Spleen (tissue), 11 donors: ENCODE data around the gene BTRC. TPM values are rescaled to one million over a fixed set of nuclear protein-coding genes. Genes with fewer than 3 reads are reported as not detected.
A peak's percentile ranks its signal among the peaks of the same experiment; 100 is the strongest.
"Not testable (repeated sequence)": the region's sequence is repeated elsewhere in the genome, so short reads cannot be mapped to it uniquely, and the experiment has no call there.

Source experiments
- DNase-seq: peaks from one replicate; pipeline ENCODE4 v3.0.0-alpha.2; 2020
- H3K27ac ChIP-seq, 8 donors: fragments of 200-600 bp; sonication (generic) in 7 of 8; 1 replicate in 4 of 8; 2 replicates in 4 of 8; pipeline versions ENCODE4 v1.5.0 to v1.8.0; 2016 to 2021; ENCODE audit warnings: inconsistent platforms in 4 of 8, mild to moderate bottlenecking in 4 of 8, moderate library complexity in 1 of 8
- H3K27me3 ChIP-seq, 7 donors: fragments of 200-600 bp; sonication (generic) in 6 of 7; replicated peaks in 1 of 7; 1 replicate in 4 of 7; 2 replicates in 3 of 7; pipeline versions ENCODE4 v1.5.0 to v1.8.0; 2016 to 2021; ENCODE audit warnings: inconsistent platforms in 3 of 7, mild to moderate bottlenecking in 1 of 7
- H3K36me3 ChIP-seq, 6 donors: fragments of 200-600 bp; sonication (generic) in 5 of 6; 1 replicate in 4 of 6; 2 replicates in 2 of 6; pipeline versions ENCODE4 v1.5.0 to v1.8.0; 2016 to 2021; ENCODE audit warnings: inconsistent platforms in 2 of 6
- H3K4me1 ChIP-seq, 6 donors: fragments of 200-600 bp; sonication (generic) in 5 of 6; 1 replicate in 3 of 6; 2 replicates in 3 of 6; pipeline versions ENCODE4 v1.5.0 to v1.8.0; 2016 to 2021; ENCODE audit warnings: inconsistent platforms in 3 of 6
- H3K4me3 ChIP-seq, 8 donors: fragments of 200-600 bp; sonication (generic) in 7 of 8; 1 replicate in 4 of 8; 2 replicates in 4 of 8; pipeline versions ENCODE4 v1.5.0 to v1.8.0; 2016 to 2021; ENCODE audit warnings: inconsistent platforms in 4 of 8, mild to moderate bottlenecking in 4 of 8, moderate library complexity in 2 of 8
- H3K9me3 ChIP-seq, 8 donors: fragments of 200-600 bp; sonication (generic) in 7 of 8; 1 replicate in 4 of 8; 2 replicates in 4 of 8; pipeline versions ENCODE4 v1.5.0 to v1.8.0; 2016 to 2021; ENCODE audit warnings: inconsistent platforms in 4 of 8
- CTCF ChIP-seq, 11 experiments: fragments of 200-600 bp in 7 of 11; fragments of 450-650 bp in 4 of 11; sonication (generic) in 4 of 11; IDR thresholded peaks in 8 of 11; conservative IDR thresholded peaks in 3 of 11; 1 replicate in 7 of 11; 2 replicates in 4 of 11; pipeline versions ENCODE4 v1.4.0 to v1.8.0; 2016 to 2021; ENCODE audit warnings: antibody characterized with exemption in 11 of 11, inconsistent platforms in 4 of 11, mild to moderate bottlenecking in 1 of 11
- POLR2A ChIP-seq, 3 donors: fragments of 450-650 bp; IDR thresholded peaks; one replicate each; pipeline ENCODE4 v1.5.1; 2017; ENCODE audit warnings: antibody characterized with exemption in 3 of 3, mild to moderate bottlenecking in 1 of 3
- POLR2AphosphoS5 ChIP-seq, 3 donors: sonication (generic); formaldehyde crosslinking; IDR thresholded peaks; one replicate each; pipeline ENCODE4 v1.5.1; 2017; ENCODE audit warnings: antibody characterized with exemption in 3 of 3
- WGBS, 5 donors: extraction: QIAGEN DNeasy Blood & Tissue Kit in 3 of 5; methylation state at CpG; one replicate each; pipeline versions ENCODE4 v1.1.5 to v1.1.7; 2013 to 2018; 5-methylcytosine and 5-hydroxymethylcytosine counted together
- intact Hi-C: fragments of 100-400 bp; cut with DNase I; formaldehyde crosslinking; loops from one replicate; pipeline ENCODE4 v1.15.0; 2023; ENCODE audit warnings: low total_unique reads
- polyA plus RNA-seq, 3 donors: library from polyadenylated mRNA; stranded (reverse); fragments of 200-250 nt; gene quantifications; one replicate each; pipeline ENCODE4 v1.2.1, GENCODE V29; 2013
- total RNA-seq, 7 donors: library from RNA; depleted of rRNA in 3 of 7; stranded (reverse); fragments of >200 nt in 3 of 7; fragmentation: NEBNext Ultra II Directional in 4 of 7; extraction: Animal tissue kit (Norgen Biotek cat#: 25700) in 4 of 7; gene quantifications; one replicate each; pipeline versions ENCODE4 v1.1.0 to v1.2.1, GENCODE V29; 2016 to 2021
- donor health status: healthy with polysubstance abuse.
- donor health status: DM: no; HTN: no; CAD: no; lungs with moderate emphysema.
- donor health status: DM: no; HTN: no; CAD: no.
- donor health status: Bipolar disorder and iron deficiency.
- donor health status: healthy.
- donor health status: DM: no; HTN: no; CAD: no.
- donor health status: DM: yes; HTN: yes; CAD: no.

The BTRC gene
- total and polyA plus RNA-seq, 10 donors = 2.7 to 23.9 (median 19.3) TPM

- 66 to 84% (median 77%) methylated on average over 14 of the region's 14 CpGs for WGBS, 5 donors
- H3K27ac ChIP-seq = peak overlapping the region in 1 of 8 donors; percentile 54
- no peak for TF ChIP-seq POLR2AphosphoS5 (IDR thresholded peaks at IDR 0.05)
- TF ChIP-seq CTCF (IDR thresholded peaks at IDR 0.05 in 8 of 11, conservative IDR thresholded peaks at IDR 0.05 in 3 of 11) = no peak
- no peak for TF ChIP-seq POLR2A (IDR thresholded peaks at IDR 0.05)
These were observed 23.2 kb upstream of the BTRC start for GRCh38 chr10:101330631-101331225.

GRCh38 chr10:101331956-101332355 is 22.0 kb upstream of the BTRC start:
- H3K9me3 ChIP-seq = peaks cover 0 to 4% (median 0%) of the 10 kb centered on the region in 8 donors
- DNase-seq = no peak
- peak overlapping the region in 1 of 8 donors; percentile 50 for H3K27ac ChIP-seq
- no peaks in the 10 kb centered on the region for H3K36me3 ChIP-seq
- intact Hi-C loops = no loop called here
- 77 to 88% (median 87%) methylated on average over 2 of the region's 2 CpGs for WGBS, 5 donors
- no peak overlapping the region for H3K4me3 ChIP-seq
- TF ChIP-seq POLR2AphosphoS5 (IDR thresholded peaks at IDR 0.05) (no peak), POLR2A (IDR thresholded peaks at IDR 0.05) (no peak), CTCF (IDR thresholded peaks at IDR 0.05 in 8 of 11, conservative IDR thresholded peaks at IDR 0.05 in 3 of 11) (no peak)
- no peaks in the 10 kb centered on the region for H3K4me1 ChIP-seq
- H3K27me3 ChIP-seq = peaks cover 0 to 20% (median 0%) of the 10 kb centered on the region in 7 donors

More at GRCh38 chr10:101330631-101331225, 23.2 kb upstream of the BTRC start:
- intact Hi-C loops = no loop called here
- Histone ChIP-seq H3K36me3 (no peaks in the 10 kb centered on the region), H3K4me1 (no peaks in the 10 kb centered on the region), H3K27me3 (peaks cover 0 to 27% (median 0%) of the 10 kb centered on the region in 7 donors), H3K4me3 (no peak overlapping the region), H3K9me3 (peaks cover 0 to 4% (median 0%) of the 10 kb centered on the region in 8 donors)
- DNase-seq = no peak

- H3K4me3 ChIP-seq, H3K27ac ChIP-seq, H3K9me3 ChIP-seq, H3K36me3 ChIP-seq, DNase-seq, intact Hi-C loops, H3K4me1 ChIP-seq: not testable (repeated sequence)
- peaks cover 0 to 13% (median 0%) of the 10 kb centered on the region in 7 donors for H3K27me3 ChIP-seq
- 79 to 92% (median 87%) methylated on average over 5 of the region's 5 CpGs for WGBS, 5 donors
These were observed 19.7 kb upstream of the BTRC start for GRCh38 chr10:101334259-101334658.

- no peak for DNase-seq
- Histone ChIP-seq H3K9me3 (no peaks in the 10 kb centered on the region), H3K4me3 (no peak overlapping the region), H3K27me3 (peaks cover 0 to 13% (median 0%) of the 10 kb centered on the region in 7 donors), H3K4me1 (no peaks in the 10 kb centered on the region), H3K36me3 (no peaks in the 10 kb centered on the region), H3K27ac (no peak overlapping the region)
- TF ChIP-seq POLR2A (IDR thresholded peaks at IDR 0.05) (no peak), POLR2AphosphoS5 (IDR thresholded peaks at IDR 0.05) (no peak), CTCF (IDR thresholded peaks at IDR 0.05 in 8 of 11, conservative IDR thresholded peaks at IDR 0.05 in 3 of 11) (no peak)
- intact Hi-C loops = no loop called here
These were observed 17.6 kb upstream of the BTRC start for GRCh38 chr10:101336382-101336781.
